Liver (tissue), 9 donors: Measurements from ENCODE around the gene TAS2R14. TPM values are rescaled to one million over a fixed set of nuclear protein-coding genes. Genes with fewer than 3 reads are reported as not detected.

Experiments
- DNase-seq: peaks from one replicate; pipeline ENCODE4 v3.0.0-alpha.2; 2017; ENCODE audit warnings: low spot score
- H3K27ac ChIP-seq, 2 donors: one replicate each; pipeline ENCODE4 v1.7.0; 2013; ENCODE audit warnings: inconsistent platforms in 2 of 2, low read length in 2 of 2, control low read depth in 1 of 2, low read depth in 1 of 2, mild to moderate bottlenecking in 1 of 2
- H3K27me3 ChIP-seq, 4 donors: one replicate each; pipeline versions ENCODE4 v1.6.1 to v1.7.0; 2013; ENCODE audit warnings: low read length in 3 of 4, inconsistent platforms in 1 of 4, mild to moderate bottlenecking in 1 of 4, moderate library complexity in 1 of 4; ENCODE audit not compliant: control insufficient read depth in 4 of 4, insufficient read depth in 4 of 4
- H3K36me3 ChIP-seq, 4 donors: one replicate each; pipeline versions ENCODE4 v1.6.1 to v1.7.0; 2013; ENCODE audit warnings: low read length in 3 of 4, mild to moderate bottlenecking in 3 of 4, low read depth in 1 of 4, moderate library complexity in 1 of 4; ENCODE audit not compliant: control insufficient read depth in 4 of 4, insufficient read depth in 3 of 4
- H3K4me1 ChIP-seq, 4 donors: one replicate each; pipeline versions ENCODE4 v1.6.1 to v1.7.0; 2013; ENCODE audit warnings: low read length in 3 of 4, mild to moderate bottlenecking in 3 of 4, moderate library complexity in 1 of 4; ENCODE audit not compliant: control insufficient read depth in 4 of 4, insufficient read depth in 4 of 4
- H3K4me3 ChIP-seq, 3 donors: one replicate each; pipeline versions ENCODE4 v1.6.1 to v1.7.0; 2013; ENCODE audit warnings: low read length in 3 of 3, control low read depth in 1 of 3, low read depth in 1 of 3, mild to moderate bottlenecking in 1 of 3
- H3K9ac ChIP-seq, 2 donors: one replicate each; pipeline ENCODE4 v1.7.0; 2013; ENCODE audit warnings: low read length in 2 of 2, mild to moderate bottlenecking in 2 of 2, moderate library complexity in 2 of 2, control low read depth in 1 of 2, low read depth in 1 of 2
- H3K9me3 ChIP-seq, 4 donors: one replicate each; pipeline versions ENCODE4 v1.6.1 to v1.7.0; 2013; ENCODE audit warnings: low read length in 3 of 4; ENCODE audit not compliant: control insufficient read depth in 4 of 4
- EGR1 ChIP-seq, 2 donors: IDR thresholded peaks; 2 replicates each; pipeline ENCODE4 v1.6.1; 2016 to 2018; ENCODE audit warnings: antibody characterized with exemption in 2 of 2, low read depth in 2 of 2
- FOXA1 ChIP-seq: IDR thresholded peaks from 2 replicates; pipeline ENCODE4 v1.6.1; 2016; ENCODE audit warnings: antibody characterized with exemption
- FOXA2 ChIP-seq: IDR thresholded peaks from 2 replicates; pipeline ENCODE4 v1.6.1; 2016; ENCODE audit warnings: antibody characterized with exemption
- GABPA ChIP-seq, 2 donors: IDR thresholded peaks in 1 of 2; conservative IDR thresholded peaks in 1 of 2; 2 replicates each; pipeline ENCODE4 v1.6.1; 2016; ENCODE audit warnings: antibody characterized with exemption in 2 of 2, mild to moderate bottlenecking in 1 of 2, moderate library complexity in 1 of 2
- HNF4A ChIP-seq, 2 donors: conservative IDR thresholded peaks; 2 replicates each; pipeline ENCODE4 v1.6.1; 2016; ENCODE audit warnings: antibody characterized with exemption in 2 of 2, mild to moderate bottlenecking in 2 of 2
- HNF4G ChIP-seq: IDR thresholded peaks from 2 replicates; pipeline ENCODE4 v1.6.1; 2016; ENCODE audit warnings: antibody characterized with exemption
- JUND ChIP-seq, 2 donors: IDR thresholded peaks; 2 replicates each; pipeline ENCODE4 v1.6.1; 2016; ENCODE audit warnings: antibody characterized with exemption in 2 of 2
- MAX ChIP-seq: IDR thresholded peaks from 2 replicates; pipeline ENCODE4 v1.6.1; 2016; ENCODE audit warnings: antibody characterized with exemption
- NR2F2 ChIP-seq: IDR thresholded peaks from 2 replicates; pipeline ENCODE4 v1.6.1; 2016; ENCODE audit warnings: antibody characterized with exemption
- RAD21 ChIP-seq, 2 donors: IDR thresholded peaks; 2 replicates each; pipeline ENCODE4 v1.6.1; 2016; ENCODE audit warnings: antibody characterized with exemption in 2 of 2, mild to moderate bottlenecking in 2 of 2
- REST ChIP-seq: IDR thresholded peaks from 2 replicates; pipeline ENCODE4 v1.6.1; 2016; ENCODE audit warnings: antibody characterized with exemption, mild to moderate bottlenecking
- RXRA ChIP-seq, 2 donors: IDR thresholded peaks; 2 replicates each; pipeline ENCODE4 v1.6.1; 2017 to 2018; ENCODE audit warnings: antibody characterized with exemption in 2 of 2, mild to moderate bottlenecking in 1 of 2
- SP1 ChIP-seq: IDR thresholded peaks from 2 replicates; pipeline ENCODE4 v1.6.1; 2018; ENCODE audit warnings: antibody characterized with exemption, mild to moderate bottlenecking
- TAF1 ChIP-seq: conservative IDR thresholded peaks from 2 replicates; pipeline ENCODE4 v1.6.1; 2016; ENCODE audit warnings: antibody characterized with exemption, mild to moderate bottlenecking
- YY1 ChIP-seq: IDR thresholded peaks from 2 replicates; pipeline ENCODE4 v1.6.1; 2016; ENCODE audit warnings: antibody characterized with exemption, mild to moderate bottlenecking
- ZBTB33 ChIP-seq: IDR thresholded peaks from 2 replicates; pipeline ENCODE4 v1.6.1; 2016; ENCODE audit warnings: antibody characterized with exemption
- WGBS: extraction: QIAGEN DNeasy Blood & Tissue Kit; methylation state at CpG from one replicate; pipeline ENCODE4 v1.1.7; 2013; 5-methylcytosine and 5-hydroxymethylcytosine counted together
- polyA plus RNA-seq, 2 donors: library from polyadenylated mRNA; stranded (reverse) in 1 of 2; unstranded in 1 of 2; fragments of 200-250 nt in 1 of 2; fragments of >200 nt in 1 of 2; fragmentation: Nextera tagmentation in 1 of 2; extraction: Ambion mirVana in 1 of 2; gene quantifications; one replicate each; pipeline versions ENCODE4 v1.2.1 to v1.2.3, GENCODE V29; 2013 to 2015
- total RNA-seq, 2 donors: library from RNA; depleted of rRNA; stranded (reverse); fragments of >200 nt; gene quantifications; one replicate each; pipeline ENCODE4 v1.2.3, GENCODE V29; 2014
- TF ChIP-seq, protein P1 (sequence below): fragments of 150-350 bp; IDR thresholded peaks from 2 replicates; pipeline ENCODE4 v1.5.1; 2017; ENCODE audit warnings: improper control_type of control experiment, low read depth, low read length; ENCODE audit not compliant: missing input control
- TF ChIP-seq, protein P2 (sequence below): IDR thresholded peaks from 2 replicates; pipeline ENCODE4 v1.6.1; 2016; ENCODE audit warnings: antibody characterized with exemption
- donor health status: healthy.
- donor health status: healthy.
- donor health status: healthy.
- donor health status: healthy.
- donor health status: healthy.

The TAS2R14 gene
- total and polyA plus RNA-seq, 4 donors, result 0.16 to 6.9 (median 1.5) TPM

- Histone ChIP-seq H3K9me3 (no peaks in the 10 kb centered on the region), H3K9ac (no peak overlapping the region), H3K27me3 (no peaks in the 10 kb centered on the region), H3K4me1 (no peaks in the 10 kb centered on the region), H3K27ac (no peak overlapping the region), H3K36me3 (peaks cover 0 to 2% (median under 1%) of the 10 kb centered on the region in 4 donors), H3K4me3 (no peak overlapping the region)
- 82% methylated on average over 4 of the region's 4 CpGs for WGBS
- TF ChIP-seq TAF1 (no peak), HNF4A (conservative IDR thresholded peaks at IDR 0.05) (peak in 1 of 2 donors; percentile 20)
- DNase-seq, result no peak
Measured at GRCh38 chr12:10952645-10953044, 13.6 kb upstream of the TAS2R14 start.

- Histone ChIP-seq H3K4me1 (no peaks in the 10 kb centered on the region), H3K27me3 (no peaks in the 10 kb centered on the region), H3K9me3 (no peaks in the 10 kb centered on the region), H3K9ac (no peak overlapping the region), H3K36me3 (no peaks in the 10 kb centered on the region), H3K27ac (no peak overlapping the region), H3K4me3 (no peak overlapping the region)
- DNase-seq, result no peak
- TF ChIP-seq, protein P1, sequence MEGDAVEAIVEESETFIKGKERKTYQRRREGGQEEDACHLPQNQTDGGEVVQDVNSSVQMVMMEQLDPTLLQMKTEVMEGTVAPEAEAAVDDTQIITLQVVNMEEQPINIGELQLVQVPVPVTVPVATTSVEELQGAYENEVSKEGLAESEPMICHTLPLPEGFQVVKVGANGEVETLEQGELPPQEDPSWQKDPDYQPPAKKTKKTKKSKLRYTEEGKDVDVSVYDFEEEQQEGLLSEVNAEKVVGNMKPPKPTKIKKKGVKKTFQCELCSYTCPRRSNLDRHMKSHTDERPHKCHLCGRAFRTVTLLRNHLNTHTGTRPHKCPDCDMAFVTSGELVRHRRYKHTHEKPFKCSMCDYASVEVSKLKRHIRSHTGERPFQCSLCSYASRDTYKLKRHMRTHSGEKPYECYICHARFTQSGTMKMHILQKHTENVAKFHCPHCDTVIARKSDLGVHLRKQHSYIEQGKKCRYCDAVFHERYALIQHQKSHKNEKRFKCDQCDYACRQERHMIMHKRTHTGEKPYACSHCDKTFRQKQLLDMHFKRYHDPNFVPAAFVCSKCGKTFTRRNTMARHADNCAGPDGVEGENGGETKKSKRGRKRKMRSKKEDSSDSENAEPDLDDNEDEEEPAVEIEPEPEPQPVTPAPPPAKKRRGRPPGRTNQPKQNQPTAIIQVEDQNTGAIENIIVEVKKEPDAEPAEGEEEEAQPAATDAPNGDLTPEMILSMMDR, result no peak
- TF ChIP-seq JUND (IDR thresholded peaks at IDR 0.05) (no peak), FOXA1 (no peak)
- WGBS, result 100% methylated on average over 2 of the region's 2 CpGs
Measured at GRCh38 chr12:10943167-10943566, 4.1 kb upstream of the TAS2R14 start.

GRCh38 chr12:10941916-10942607, 3.0 kb upstream of the TAS2R14 start:
- DNase-seq, result no peak
- WGBS, result 86% methylated on average over 4 of the region's 4 CpGs
- TF ChIP-seq MAX, result no peak
- TF ChIP-seq ZBTB33, result no peak
- TF ChIP-seq SP1, result no peak
- TF ChIP-seq RAD21 (IDR thresholded peaks at IDR 0.05), result no peak
- no peak for TF ChIP-seq RXRA (IDR thresholded peaks at IDR 0.05)
- no peak for TF ChIP-seq HNF4A (conservative IDR thresholded peaks at IDR 0.05)
- TF ChIP-seq YY1, result no peak
- TF ChIP-seq FOXA1, result no peak
- no peak for TF ChIP-seq EGR1 (IDR thresholded peaks at IDR 0.05; ENCODE audit: low read depth in 2 of 2)
- no peak for TF ChIP-seq NR2F2
- no peak for TF ChIP-seq FOXA2
- no peak for TF ChIP-seq REST
- TF ChIP-seq, protein P1, result no peak
- TF ChIP-seq, protein P2, sequence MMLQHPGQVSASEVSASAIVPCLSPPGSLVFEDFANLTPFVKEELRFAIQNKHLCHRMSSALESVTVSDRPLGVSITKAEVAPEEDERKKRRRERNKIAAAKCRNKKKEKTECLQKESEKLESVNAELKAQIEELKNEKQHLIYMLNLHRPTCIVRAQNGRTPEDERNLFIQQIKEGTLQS, result no peak
- TF ChIP-seq GABPA (IDR thresholded peaks at IDR 0.05 in 1 of 2, conservative IDR thresholded peaks at IDR 0.05 in 1 of 2), result no peak
- TF ChIP-seq JUND (IDR thresholded peaks at IDR 0.05), result no peak
- TF ChIP-seq TAF1, result no peak
- TF ChIP-seq HNF4G, result no peak
- Histone ChIP-seq H3K27me3 (no peaks in the 10 kb centered on the region), H3K36me3 (no peaks in the 10 kb centered on the region), H3K9me3 (no peaks in the 10 kb centered on the region), H3K9ac (no peak overlapping the region), H3K27ac (no peak overlapping the region), H3K4me1 (no peaks in the 10 kb centered on the region), H3K4me3 (no peak overlapping the region)
